Ovary (tissue), 3 donors: ENCODE data around the gene AUTS2.

Source experiments
- CTCF ChIP-seq, 3 donors: fragments of 450-650 bp in 2 of 3; fragments of 200-600 bp in 1 of 3; IDR thresholded peaks; one replicate each; pipeline versions ENCODE4 v1.5.1 to v1.8.0; 2016 to 2022; ENCODE audit warnings: antibody characterized with exemption in 3 of 3, mild to moderate bottlenecking in 1 of 3
- EP300 ChIP-seq: sonication (generic); formaldehyde crosslinking; IDR thresholded peaks from one replicate; pipeline ENCODE4 v1.6.1; 2017; ENCODE audit warnings: antibody characterized with exemption
- POLR2A ChIP-seq: fragments of 450-650 bp; IDR thresholded peaks from one replicate; pipeline ENCODE4 v1.6.1; 2017; ENCODE audit warnings: antibody characterized with exemption, mild to moderate bottlenecking, moderate library complexity
- donor health status: DM: no; HTN: no; CAD: no.

GRCh38 chr7:70292716-70293115, 694.4 kb downstream of the AUTS2 start:
- TF ChIP-seq CTCF (IDR thresholded peaks at IDR 0.05) (no peak), POLR2A (no peak), EP300 (no peak)
